ENCODE results near the gene STK25. TPM values are rescaled to one million over a fixed set of nuclear protein-coding genes. Genes with fewer than 3 reads are reported as not detected.

STK25 gene
- total and polyA plus RNA-seq, 2 donors: 86.6 to 198 TPM

DNA sequence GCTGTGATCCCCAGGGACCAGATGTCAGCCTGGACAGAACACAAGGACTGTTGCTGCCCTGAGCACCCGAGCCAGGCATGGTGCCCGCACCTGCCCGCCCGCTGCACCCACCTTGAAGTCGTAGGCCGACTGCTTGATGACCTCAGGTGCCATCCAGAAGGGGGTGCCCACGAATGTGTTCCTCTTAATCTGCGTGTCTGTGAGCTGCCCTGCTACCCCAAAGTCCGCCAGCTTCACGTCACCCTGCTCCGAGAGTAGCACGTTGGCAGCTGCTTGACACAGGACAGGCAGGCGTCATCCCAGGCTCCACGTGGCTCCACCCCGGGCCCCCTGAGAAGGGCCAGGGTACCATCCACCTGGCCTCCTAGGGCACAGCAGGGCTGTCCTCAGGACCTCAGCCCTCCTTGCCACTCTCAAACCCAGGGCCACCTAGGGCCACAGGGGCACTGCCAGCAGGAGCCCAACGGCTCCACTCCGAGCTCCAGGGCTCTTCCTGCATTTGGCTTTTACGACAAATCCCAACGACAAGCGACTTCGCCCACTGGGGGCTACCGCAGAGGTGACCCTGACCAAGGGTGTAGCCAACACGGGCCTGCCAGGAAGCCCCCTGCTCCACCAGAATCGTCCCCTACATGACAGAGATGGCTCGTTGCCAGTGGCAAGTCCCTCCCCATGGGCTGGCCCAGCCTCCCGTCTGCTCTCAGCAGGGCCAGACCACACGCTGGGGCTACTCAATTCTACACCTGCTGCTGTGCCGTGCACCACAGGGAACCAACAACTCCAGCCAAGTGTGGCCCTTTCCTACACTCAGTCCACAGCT is 9.0 kb downstream of the STK25 start:
- DNase-seq (ENCODE audit: low read depth in 6 of 9, low spot score in 9 of 9): no peak
- H3K27me3 ChIP-seq (ENCODE audit: control insufficient read depth in 2 of 2, insufficient read depth in 1 of 2, low read length in 1 of 2): no peaks in the 10 kb centered on the region
- no peak overlapping the region for H3K4me3 ChIP-seq (ENCODE audit: low read length in 2 of 2)
- H3K4me1 ChIP-seq (ENCODE audit: control insufficient read depth in 2 of 2, insufficient read depth in 2 of 2, low read length in 2 of 2): no peaks in the 10 kb centered on the region
- H3K9me3 ChIP-seq (ENCODE audit: control insufficient read depth in 2 of 2, insufficient read depth in 1 of 2, low read length in 1 of 2): no peaks in the 10 kb centered on the region
- no peak overlapping the region for H3K27ac ChIP-seq (ENCODE audit: low read depth in 1 of 2, low read length in 1 of 2)
- peaks cover 56 to 73% of the 10 kb centered on the region in 2 donors for H3K36me3 ChIP-seq (ENCODE audit: control insufficient read depth in 2 of 2, insufficient read depth in 2 of 2, low read length in 1 of 2)
- WGBS: 96% methylated on average over 28 of the region's 28 CpGs

GRCh38 chr2:241498115-241499070 is 10.0 kb downstream of the STK25 start:
- WGBS: 97% methylated on average over 36 of the region's 36 CpGs
- no peak for DNase-seq (ENCODE audit: low read depth in 6 of 9, low spot score in 9 of 9)

DNA sequence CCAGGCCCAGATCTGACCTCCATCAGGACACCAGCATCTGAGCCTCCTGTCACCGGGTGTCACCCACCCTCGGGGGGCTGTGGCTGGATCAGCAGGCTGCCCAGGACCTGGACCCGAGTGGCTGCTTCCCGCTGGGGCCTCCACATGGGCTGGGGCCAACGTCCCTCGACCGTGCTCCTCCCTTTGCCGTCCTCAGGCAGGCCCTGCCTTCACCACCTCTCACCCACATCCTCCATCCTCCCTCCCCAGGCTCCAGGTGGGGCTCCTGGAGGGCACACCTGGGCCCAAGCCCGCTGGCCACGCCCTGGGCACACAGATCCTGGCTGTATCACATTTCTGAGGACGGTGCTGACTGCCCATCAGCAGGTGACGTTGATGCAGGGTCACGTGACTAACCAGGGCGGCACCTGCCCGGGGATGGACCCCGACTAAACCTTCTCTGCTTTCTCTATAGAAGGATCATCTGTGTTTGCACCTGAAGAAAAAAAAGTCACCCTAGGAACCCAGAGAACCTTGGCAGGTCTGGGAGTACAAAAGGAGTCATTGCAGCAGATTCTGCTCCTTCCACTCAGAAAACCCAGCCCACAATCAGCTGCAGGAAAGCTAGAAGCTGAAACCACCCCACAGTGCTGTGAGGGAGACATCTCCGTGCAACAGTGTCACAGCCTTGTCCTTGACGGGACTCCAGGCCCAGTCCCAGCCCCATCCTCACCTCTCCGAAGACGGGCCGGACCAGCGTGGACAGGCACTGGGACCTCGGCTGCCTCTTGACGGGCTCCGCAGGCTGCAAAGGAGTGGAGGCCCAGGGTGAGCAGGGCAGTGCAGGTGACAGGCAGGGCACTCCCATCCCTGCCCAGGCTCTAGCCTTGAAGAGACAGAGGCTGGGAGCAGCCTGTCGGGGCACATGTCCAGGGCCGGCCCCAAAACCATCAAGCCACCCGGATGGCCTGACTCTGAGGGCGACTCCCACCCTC is 11.2 kb downstream of the STK25 start:
- Histone ChIP-seq H3K36me3 (ENCODE audit: control insufficient read depth in 2 of 2, insufficient read depth in 2 of 2, low read length in 1 of 2) (peaks cover 67 to 74% of the 10 kb centered on the region in 2 donors), H3K4me1 (ENCODE audit: control insufficient read depth in 2 of 2, insufficient read depth in 2 of 2, low read length in 2 of 2) (no peaks in the 10 kb centered on the region), H3K9me3 (ENCODE audit: control insufficient read depth in 2 of 2, insufficient read depth in 1 of 2, low read length in 1 of 2) (no peaks in the 10 kb centered on the region), H3K27ac (ENCODE audit: low read depth in 1 of 2, low read length in 1 of 2) (no peak overlapping the region), H3K27me3 (ENCODE audit: control insufficient read depth in 2 of 2, insufficient read depth in 1 of 2, low read length in 1 of 2) (no peaks in the 10 kb centered on the region), H3K4me3 (ENCODE audit: low read length in 2 of 2) (no peak overlapping the region)
- WGBS: 97% methylated on average over 29 of the region's 29 CpGs
- DNase-seq (ENCODE audit: low read depth in 6 of 9, low spot score in 9 of 9): no peak

More at GRCh38 chr2:241498115-241499070, 10.0 kb downstream of the STK25 start:
- H3K4me3 ChIP-seq (ENCODE audit: low read length in 2 of 2): no peak overlapping the region
- H3K27ac ChIP-seq (ENCODE audit: low read depth in 1 of 2, low read length in 1 of 2): no peak overlapping the region
- no peaks in the 10 kb centered on the region for H3K27me3 ChIP-seq (ENCODE audit: control insufficient read depth in 2 of 2, insufficient read depth in 1 of 2, low read length in 1 of 2)
- H3K4me1 ChIP-seq (ENCODE audit: control insufficient read depth in 2 of 2, insufficient read depth in 2 of 2, low read length in 2 of 2): no peaks in the 10 kb centered on the region
- H3K36me3 ChIP-seq (ENCODE audit: control insufficient read depth in 2 of 2, insufficient read depth in 2 of 2, low read length in 1 of 2): peaks cover 63 to 74% of the 10 kb centered on the region in 2 donors
- no peaks in the 10 kb centered on the region for H3K9me3 ChIP-seq (ENCODE audit: control insufficient read depth in 2 of 2, insufficient read depth in 1 of 2, low read length in 1 of 2)

DNA sequence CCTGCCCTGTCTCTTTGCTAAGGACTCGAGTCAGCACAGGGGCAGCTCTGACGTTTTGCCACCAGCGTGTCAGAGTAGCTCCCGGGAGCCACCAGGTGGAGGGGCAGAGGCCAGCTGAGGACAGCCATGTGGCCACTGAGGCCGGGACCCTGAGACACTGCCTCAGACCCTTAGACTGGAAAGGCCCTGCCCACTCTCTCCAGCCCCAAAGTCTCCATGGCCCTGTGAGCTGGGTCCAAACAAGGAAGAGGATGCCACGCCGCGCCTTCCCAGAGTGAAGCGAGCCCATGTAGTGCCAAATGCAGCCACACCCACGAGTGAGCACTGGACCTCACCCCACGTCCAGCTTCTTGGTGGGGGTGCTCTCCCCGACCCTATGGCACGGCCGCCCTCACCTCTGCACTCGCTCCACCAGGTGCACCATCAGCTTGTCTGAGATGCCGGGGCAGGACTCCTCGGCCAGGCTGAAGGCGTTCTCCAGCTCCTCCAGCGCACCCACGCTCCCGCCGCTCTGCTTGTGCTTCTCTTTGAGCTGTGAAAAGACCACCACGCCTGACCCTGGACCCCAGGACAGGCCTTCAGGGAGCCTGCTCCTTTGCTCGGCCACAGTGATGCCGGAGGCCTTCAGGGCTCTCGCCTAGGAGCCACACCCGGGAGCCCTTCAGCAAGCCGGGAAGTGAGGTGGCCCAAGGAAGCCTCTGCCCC is 12.2 kb downstream of the STK25 start:
- Histone ChIP-seq H3K4me3 (ENCODE audit: low read length in 2 of 2) (no peak overlapping the region), H3K4me1 (ENCODE audit: control insufficient read depth in 2 of 2, insufficient read depth in 2 of 2, low read length in 2 of 2) (no peaks in the 10 kb centered on the region), H3K36me3 (ENCODE audit: control insufficient read depth in 2 of 2, insufficient read depth in 2 of 2, low read length in 1 of 2) (peaks cover 62 to 68% of the 10 kb centered on the region in 2 donors), H3K27me3 (ENCODE audit: control insufficient read depth in 2 of 2, insufficient read depth in 1 of 2, low read length in 1 of 2) (no peaks in the 10 kb centered on the region), H3K27ac (ENCODE audit: low read depth in 1 of 2, low read length in 1 of 2) (no peak overlapping the region), H3K9me3 (ENCODE audit: control insufficient read depth in 2 of 2, insufficient read depth in 1 of 2, low read length in 1 of 2) (no peaks in the 10 kb centered on the region)
- WGBS: 98% methylated on average over 28 of the region's 28 CpGs
- DNase-seq (ENCODE audit: low read depth in 6 of 9, low spot score in 9 of 9): no peak

DNA sequence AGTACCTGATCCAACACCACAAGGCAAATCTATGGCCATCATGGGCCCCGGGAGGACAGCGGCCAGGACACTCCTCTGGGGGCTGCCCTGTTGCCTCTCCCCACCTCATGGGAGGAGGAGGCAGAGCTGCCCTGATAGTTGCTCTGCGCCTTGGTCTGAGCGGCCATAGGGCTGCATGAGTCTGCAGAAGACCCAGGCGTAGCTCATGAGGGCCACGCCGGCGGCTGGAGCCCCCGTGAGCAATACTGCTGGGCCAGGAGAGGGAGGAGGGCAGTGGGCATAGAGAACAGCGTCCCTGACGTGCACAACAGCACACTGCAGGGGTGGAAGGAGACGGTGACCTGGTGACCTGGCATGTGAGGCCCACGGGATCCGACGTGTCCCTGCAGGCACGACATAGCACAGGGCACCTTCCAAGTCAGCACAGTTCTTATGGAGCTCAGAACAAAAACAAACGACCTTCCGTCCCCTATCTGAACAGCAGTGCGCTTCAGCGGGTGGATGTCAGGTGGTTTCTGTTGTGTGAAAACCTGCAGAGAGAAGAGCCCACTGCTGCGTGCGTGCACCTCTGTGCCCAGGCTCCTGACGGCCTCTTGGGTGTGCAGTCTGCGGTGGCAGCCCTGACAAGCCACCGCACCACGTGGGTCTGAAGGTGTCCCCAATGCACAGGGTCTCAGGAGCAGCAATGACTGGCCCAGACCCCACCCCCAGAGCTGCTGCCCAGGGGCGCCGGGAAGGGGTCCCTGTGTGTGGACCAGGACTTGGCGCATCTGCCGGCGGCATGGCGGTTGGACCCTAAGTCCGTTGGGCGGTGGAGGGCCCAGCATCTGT is 13.0 kb downstream of the STK25 start:
- peaks cover 56 to 63% of the 10 kb centered on the region in 2 donors for H3K36me3 ChIP-seq (ENCODE audit: control insufficient read depth in 2 of 2, insufficient read depth in 2 of 2, low read length in 1 of 2)
- no peak overlapping the region for H3K4me3 ChIP-seq (ENCODE audit: low read length in 2 of 2)
- no peak overlapping the region for H3K27ac ChIP-seq (ENCODE audit: low read depth in 1 of 2, low read length in 1 of 2)
- H3K4me1 ChIP-seq (ENCODE audit: control insufficient read depth in 2 of 2, insufficient read depth in 2 of 2, low read length in 2 of 2): no peaks in the 10 kb centered on the region
- 93% methylated on average over 34 of the region's 34 CpGs for WGBS
- no peaks in the 10 kb centered on the region for H3K9me3 ChIP-seq (ENCODE audit: control insufficient read depth in 2 of 2, insufficient read depth in 1 of 2, low read length in 1 of 2)
- DNase-seq (ENCODE audit: low read depth in 6 of 9, low spot score in 9 of 9): no peak
- H3K27me3 ChIP-seq (ENCODE audit: control insufficient read depth in 2 of 2, insufficient read depth in 1 of 2, low read length in 1 of 2): no peaks in the 10 kb centered on the region

DNA sequence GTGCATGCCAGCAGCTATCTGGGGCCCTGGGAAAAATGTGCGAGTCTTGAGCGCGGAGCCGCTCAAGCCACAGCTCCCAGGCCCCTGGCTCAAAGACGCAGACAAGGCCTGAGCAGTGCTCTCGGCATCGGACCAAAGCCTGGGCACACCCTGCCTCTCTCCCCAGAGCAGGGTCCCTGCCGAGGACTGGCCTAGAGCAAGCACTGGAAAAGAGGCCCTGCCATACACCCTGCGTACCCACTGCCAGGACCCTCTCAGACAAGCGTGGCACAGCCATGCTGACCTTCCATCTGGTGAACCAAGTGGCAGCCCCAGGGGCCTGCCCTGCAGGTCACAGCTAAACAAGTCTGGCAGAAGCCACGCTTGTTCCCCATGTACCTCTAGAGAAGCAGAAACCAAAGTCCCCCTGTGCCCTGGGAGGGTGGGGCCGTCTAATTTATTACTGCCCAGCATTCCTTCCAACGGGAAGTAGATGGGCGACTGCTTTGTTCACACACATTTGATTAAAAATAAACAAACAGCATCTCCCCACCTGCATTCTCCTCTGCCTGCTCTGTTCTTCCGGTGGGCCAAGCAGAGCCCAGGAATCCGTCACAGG is 14.0 kb downstream of the STK25 start:
- H3K4me1 ChIP-seq (ENCODE audit: control insufficient read depth in 2 of 2, insufficient read depth in 2 of 2, low read length in 2 of 2): no peaks in the 10 kb centered on the region
- H3K27me3 ChIP-seq (ENCODE audit: control insufficient read depth in 2 of 2, insufficient read depth in 1 of 2, low read length in 1 of 2): peaks cover 0 to 5% of the 10 kb centered on the region in 2 donors
- no peaks in the 10 kb centered on the region for H3K9me3 ChIP-seq (ENCODE audit: control insufficient read depth in 2 of 2, insufficient read depth in 1 of 2, low read length in 1 of 2)
- H3K27ac ChIP-seq (ENCODE audit: low read depth in 1 of 2, low read length in 1 of 2): no peak overlapping the region
- DNase-seq (ENCODE audit: low read depth in 6 of 9, low spot score in 9 of 9): no peak
- peaks cover 49 to 56% of the 10 kb centered on the region in 2 donors for H3K36me3 ChIP-seq (ENCODE audit: control insufficient read depth in 2 of 2, insufficient read depth in 2 of 2, low read length in 1 of 2)
- WGBS: 91% methylated on average over 16 of the region's 16 CpGs
- no peak overlapping the region for H3K4me3 ChIP-seq (ENCODE audit: low read length in 2 of 2)

- no peaks in the 10 kb centered on the region for H3K4me1 ChIP-seq (ENCODE audit: control insufficient read depth in 2 of 2, insufficient read depth in 2 of 2, low read length in 2 of 2)
- DNase-seq (ENCODE audit: low read depth in 6 of 9, low spot score in 9 of 9): no peak
- H3K9me3 ChIP-seq (ENCODE audit: control insufficient read depth in 2 of 2, insufficient read depth in 1 of 2, low read length in 1 of 2): no peaks in the 10 kb centered on the region
- H3K36me3 ChIP-seq (ENCODE audit: control insufficient read depth in 2 of 2, insufficient read depth in 2 of 2, low read length in 1 of 2): peaks cover 38 to 43% of the 10 kb centered on the region in 2 donors
- peaks cover 0 to 5% of the 10 kb centered on the region in 2 donors for H3K27me3 ChIP-seq (ENCODE audit: control insufficient read depth in 2 of 2, insufficient read depth in 1 of 2, low read length in 1 of 2)
- 99% methylated on average over 10 of the region's 10 CpGs for WGBS
- H3K27ac ChIP-seq (ENCODE audit: low read depth in 1 of 2, low read length in 1 of 2): no peak overlapping the region
- no peak overlapping the region for H3K4me3 ChIP-seq (ENCODE audit: low read length in 2 of 2)
These were observed 15.3 kb downstream of the STK25 start for GRCh38 chr2:241493092-241493491.
